Measurements from ENCODE around the gene DLG1.

Gene DLG1

GRCh38 chr3:197029511-197030167 lies 268.8 kb downstream of the DLG1 start, which contains the start of gene MELTF:
Gene MELTF (minus strand): TSS chr3:197029817. CDS start chr3:197029702, 115 bp downstream.
- DNase-seq (ENCODE audit: low spot score) = peak; percentile 41

- no peak for DNase-seq (ENCODE audit: low spot score)
These were observed 269.5 kb downstream of the DLG1 start for GRCh38 chr3:197028728-197029510.

GRCh38 chr3:197027896-197028727 lies 270.3 kb downstream of the DLG1 start:
- no peak for DNase-seq (ENCODE audit: low spot score)

GRCh38 chr3:197027151-197027895 lies 271.1 kb downstream of the DLG1 start:
- no peak for DNase-seq (ENCODE audit: low spot score)

- no peak for DNase-seq (ENCODE audit: low spot score)
These were observed 271.9 kb downstream of the DLG1 start for GRCh38 chr3:197026481-197026866.

GRCh38 chr3:197025736-197026480 lies 272.5 kb downstream of the DLG1 start:
- DNase-seq (ENCODE audit: low spot score) = no peak

GRCh38 chr3:197024881-197025735 lies 273.3 kb downstream of the DLG1 start:
- DNase-seq (ENCODE audit: low spot score) = no peak

GRCh38 chr3:197023998-197024651 lies 274.3 kb downstream of the DLG1 start:
- DNase-seq (ENCODE audit: low spot score) = no peak

GRCh38 chr3:197023241-197023997 lies 275.0 kb downstream of the DLG1 start:
- DNase-seq (ENCODE audit: low spot score) = no peak

- no peak for DNase-seq (ENCODE audit: low spot score)
These were observed 275.8 kb downstream of the DLG1 start for GRCh38 chr3:197022405-197023231.

GRCh38 chr3:197021729-197022404 lies 276.5 kb downstream of the DLG1 start:
- DNase-seq (ENCODE audit: low spot score) = no peak

GRCh38 chr3:197021231-197021630 lies 277.2 kb downstream of the DLG1 start:
- no peak for DNase-seq (ENCODE audit: low spot score)

GRCh38 chr3:197019535-197019934 lies 278.9 kb downstream of the DLG1 start:
- DNase-seq (ENCODE audit: low spot score) = no peak

- DNase-seq (ENCODE audit: low spot score) = no peak
These were observed 279.4 kb downstream of the DLG1 start for GRCh38 chr3:197019021-197019420.

GRCh38 chr3:197017003-197017402 lies 281.4 kb downstream of the DLG1 start:
- no peak for DNase-seq (ENCODE audit: low spot score)

- DNase-seq (ENCODE audit: low spot score) = no peak
These were observed 282.3 kb downstream of the DLG1 start for GRCh38 chr3:197015790-197016736.
